ENCODE measurements around the gene COX6A2.
A peak's percentile ranks its signal among the peaks of the same experiment; 100 is the strongest.

COX6A2 gene

GRCh38 chr16:31473264-31473984 lies 45.3 kb upstream of the COX6A2 start:
- no peak for DNase-seq (ENCODE audit: low read depth)
- no peak for TF ChIP-seq CTCF (conservative IDR thresholded peaks at IDR 0.05; ENCODE audit: low read depth, low read length)
- no peak overlapping the region for H3K4me3 ChIP-seq (ENCODE audit: low read depth, low read length)

GRCh38 chr16:31472709-31473203 lies 44.6 kb upstream of the COX6A2 start:
- peak; percentile 98 for DNase-seq (ENCODE audit: low read depth)
- TF ChIP-seq CTCF (conservative IDR thresholded peaks at IDR 0.05; ENCODE audit: low read depth, low read length) = peak; percentile 89
- peak overlapping the region; percentile 79 for H3K4me3 ChIP-seq (ENCODE audit: low read depth, low read length)

- no peak for TF ChIP-seq CTCF (conservative IDR thresholded peaks at IDR 0.05; ENCODE audit: low read depth, low read length)
- H3K4me3 ChIP-seq (ENCODE audit: low read depth, low read length) = peak within 1 kb of the TSS; percentile 79
- peak; percentile 78 for DNase-seq (ENCODE audit: low read depth)
Observed at GRCh38 chr16:31471875-31472708, 43.9 kb upstream of the COX6A2 start, which contains the start of gene TGFB1I1. TGFB1I1 (plus strand) TSS chr16:31472152; CDS start chr16:31472189, 37 bp downstream.

GRCh38 chr16:31471241-31471874 lies 43.2 kb upstream of the COX6A2 start:
- no peak for TF ChIP-seq CTCF (conservative IDR thresholded peaks at IDR 0.05; ENCODE audit: low read depth, low read length)
- no peak for DNase-seq (ENCODE audit: low read depth)
- peak overlapping the region; percentile 79 for H3K4me3 ChIP-seq (ENCODE audit: low read depth, low read length)

- no peak for TF ChIP-seq CTCF (conservative IDR thresholded peaks at IDR 0.05; ENCODE audit: low read depth, low read length)
- no peak for DNase-seq (ENCODE audit: low read depth)
- H3K4me3 ChIP-seq (ENCODE audit: low read depth, low read length) = no peak overlapping the region
Observed at GRCh38 chr16:31470615-31471014, 42.5 kb upstream of the COX6A2 start.

GRCh38 chr16:31467858-31468257 lies 39.7 kb upstream of the COX6A2 start:
- no peak overlapping the region for H3K4me3 ChIP-seq (ENCODE audit: low read depth, low read length)
- no peak for DNase-seq (ENCODE audit: low read depth)
- TF ChIP-seq CTCF (conservative IDR thresholded peaks at IDR 0.05; ENCODE audit: low read depth, low read length) = no peak
